ENCODE data around the gene ZNF282.
"Not testable (repeated sequence)": the region's sequence is repeated elsewhere in the genome, so short reads cannot be mapped to it uniquely, and the experiment has no call there.

ZNF282 gene

GRCh38 chr7:149223761-149224160, 28.4 kb downstream of the ZNF282 start:
- no peak overlapping the region for H3K4me3 ChIP-seq (ENCODE audit: low read depth, low read length)
- TF ChIP-seq CTCF (IDR thresholded peaks at IDR 0.05; ENCODE audit: low read depth, low read length, missing control alignments) = no peak
- DNase-seq (ENCODE audit: low read depth) = no peak

GRCh38 chr7:149224352-149224751, 29.0 kb downstream of the ZNF282 start:
- TF ChIP-seq CTCF (IDR thresholded peaks at IDR 0.05; ENCODE audit: low read depth, low read length, missing control alignments) = no peak
- DNase-seq (ENCODE audit: low read depth) = no peak
- H3K4me3 ChIP-seq (ENCODE audit: low read depth, low read length) = no peak overlapping the region

- DNase-seq (ENCODE audit: low read depth) = no peak
- no peak for TF ChIP-seq CTCF (IDR thresholded peaks at IDR 0.05; ENCODE audit: low read depth, low read length, missing control alignments)
- no peak overlapping the region for H3K4me3 ChIP-seq (ENCODE audit: low read depth, low read length)
Measured at GRCh38 chr7:149225106-149225505, 29.8 kb downstream of the ZNF282 start.

- DNase-seq (ENCODE audit: low read depth) = no peak
- no peak for TF ChIP-seq CTCF (IDR thresholded peaks at IDR 0.05; ENCODE audit: low read depth, low read length, missing control alignments)
Measured at GRCh38 chr7:149225656-149226055, 30.3 kb downstream of the ZNF282 start.

GRCh38 chr7:149226366-149226765, 31.0 kb downstream of the ZNF282 start:
- not testable (repeated sequence) for DNase-seq (ENCODE audit: low read depth); H3K4me3 ChIP-seq (ENCODE audit: low read depth, low read length)

More at GRCh38 chr7:149225656-149226055, 30.3 kb downstream of the ZNF282 start:
- H3K4me3 ChIP-seq (ENCODE audit: low read depth, low read length) = no peak overlapping the region

- no peak for TF ChIP-seq CTCF (IDR thresholded peaks at IDR 0.05; ENCODE audit: low read depth, low read length, missing control alignments)
- no peak overlapping the region for H3K4me3 ChIP-seq (ENCODE audit: low read depth, low read length)
- no peak for DNase-seq (ENCODE audit: low read depth)
Measured at GRCh38 chr7:149226840-149227494, 31.6 kb downstream of the ZNF282 start.

- no peak for TF ChIP-seq CTCF (IDR thresholded peaks at IDR 0.05; ENCODE audit: low read depth, low read length, missing control alignments)
- H3K4me3 ChIP-seq (ENCODE audit: low read depth, low read length) = no peak overlapping the region
- DNase-seq (ENCODE audit: low read depth) = no peak
Measured at GRCh38 chr7:149228831-149229471, 33.6 kb downstream of the ZNF282 start.

All from GM12864 (cell line).